CD4-positive, alpha-beta memory T cell (primary cell): ENCODE data around the gene SCP2. TPM values are rescaled to one million over a fixed set of nuclear protein-coding genes. Genes with fewer than 3 reads are reported as not detected.

ENCODE experiments used
- CTCF ChIA-PET: fragments of 350-600 bp; sonication (Branson Sonifier 250); formaldehyde crosslinking; loops from one replicate; lab custom pipeline; 2021; ENCODE audit warnings: inconsistent platforms; ENCODE audit not compliant: partially characterized antibody; lab: Charles Lee
- POLR2A ChIA-PET: fragments of 350-600 bp; sonication (Branson Sonifier 250); formaldehyde crosslinking; loops from one replicate; lab custom pipeline; 2021; ENCODE audit not compliant: partially characterized antibody; lab: Charles Lee
- DNase-seq, 5 donors: peaks; one replicate each; pipeline versions ENCODE4 v3.0.0 to v3.0.0-alpha.2; 2020 to 2022; ENCODE audit warnings: mixed read lengths in 1 of 5
- H3K27ac ChIP-seq: one replicate; pipeline ENCODE4 v1.7.0; 2013; ENCODE audit warnings: low read depth, low read length
- H3K27me3 ChIP-seq: 2 replicates; pipeline ENCODE4 v1.7.0; 2013; ENCODE audit warnings: mild to moderate bottlenecking, low read length, moderate library complexity; ENCODE audit not compliant: insufficient read depth
- H3K36me3 ChIP-seq: 2 replicates; pipeline ENCODE4 v1.7.0; 2013; ENCODE audit warnings: mild to moderate bottlenecking, low read length, moderate library complexity; ENCODE audit not compliant: insufficient read depth
- H3K4me1 ChIP-seq: 2 replicates; pipeline ENCODE4 v1.7.0; 2013; ENCODE audit warnings: mild to moderate bottlenecking, low read length, moderate library complexity; ENCODE audit not compliant: insufficient read depth
- H3K4me3 ChIP-seq, 2 donors: one replicate each; pipeline ENCODE4 v1.7.0; 2013; ENCODE audit warnings: low read length in 2 of 2, mild to moderate bottlenecking in 1 of 2
- H3K9me3 ChIP-seq, 2 donors: one replicate each; pipeline ENCODE4 v1.7.0; 2013; ENCODE audit warnings: low read length in 2 of 2, control low read depth in 1 of 2; ENCODE audit not compliant: control insufficient read depth in 1 of 2
- H3K27ac Mint-ChIP-seq, 7 donors: one replicate each; pipeline ENCODE4 v1.8.0; 2020 to 2021; ENCODE audit warnings: mixed read lengths in 7 of 7, mild to moderate bottlenecking in 6 of 7, inconsistent platforms in 3 of 7, moderate library complexity in 3 of 7
- H3K27me3 Mint-ChIP-seq, 2 donors: one replicate each; pipeline ENCODE4 v1.8.0; 2020 to 2021; ENCODE audit warnings: mixed read lengths in 2 of 2
- H3K36me3 Mint-ChIP-seq, 2 donors: one replicate each; pipeline ENCODE4 v1.8.0; 2020 to 2021; ENCODE audit warnings: mixed read lengths in 2 of 2, inconsistent platforms in 1 of 2, mild to moderate bottlenecking in 1 of 2
- H3K4me1 Mint-ChIP-seq, 4 donors: one replicate each; pipeline ENCODE4 v1.8.0; 2020 to 2021; ENCODE audit warnings: mixed read lengths in 4 of 4, mild to moderate bottlenecking in 1 of 4
- H3K4me3 Mint-ChIP-seq, 8 donors: one replicate each; pipeline ENCODE4 v1.8.0; 2020 to 2021; ENCODE audit warnings: mixed read lengths in 8 of 8, mild to moderate bottlenecking in 7 of 8, moderate library complexity in 6 of 8, inconsistent platforms in 3 of 8
- H3K9me3 Mint-ChIP-seq, 8 donors: one replicate each; pipeline ENCODE4 v1.8.0; 2020 to 2021; ENCODE audit warnings: mixed read lengths in 8 of 8, mild to moderate bottlenecking in 5 of 8, inconsistent platforms in 3 of 8, moderate library complexity in 1 of 8
- intact Hi-C: fragments of 100-400 bp; cut with micrococcal nuclease; formaldehyde crosslinking; loops from one replicate; pipeline ENCODE4 v1.15.1; 2023
- polyA plus RNA-seq, 2 donors: library from polyadenylated mRNA; unstranded; fragments of 300-500 nt; fragmentation: Illumina TruSeq; gene quantifications; one replicate each; pipeline ENCODE4 v1.2.3, GENCODE V29; 2021
- total RNA-seq, 2 experiments: library from RNA; stranded (reverse); gene quantifications; one replicate each; pipeline ENCODE4 v1.2.3, GENCODE V29; 2021

SCP2 gene
- total and polyA plus RNA-seq, 4 experiments from 2014 or later: 49.7 to 260 (median 98.8) TPM

- Histone ChIP-seq H3K27me3 (no peaks in the 10 kb centered on the region), H3K27ac (no peak overlapping the region), H3K4me1 (no peaks in the 10 kb centered on the region), H3K9me3 (no peaks in the 10 kb centered on the region), H3K4me3 (no peak overlapping the region), H3K36me3 (no peaks in the 10 kb centered on the region)
- Mint-ChIP-seq H3K27ac (no peak overlapping the region), H3K27me3 (no peaks in the 10 kb centered on the region), H3K4me1 (no peaks in the 10 kb centered on the region), H3K36me3 (no peaks in the 10 kb centered on the region), H3K4me3 (no peak overlapping the region), H3K9me3 (peaks cover 0 to 2% (median 0%) of the 10 kb centered on the region in 8 donors)
- DNase-seq: no peak
- intact Hi-C loops: no loop called here
- ChIA-PET POLR2A (no interaction called here), CTCF (interaction anchor here (0.5 kb wide), 1 partner anchor 52 kb away, joined by 3 read pairs; no protein-coding TSS in a partner anchor)
Measured at GRCh38 chr1:53087332-53088285, 160.5 kb downstream of the SCP2 start.

- intact Hi-C loops: no loop called here
- Mint-ChIP-seq H3K27ac (no peak overlapping the region), H3K27me3 (no peaks in the 10 kb centered on the region), H3K4me1 (no peaks in the 10 kb centered on the region), H3K36me3 (no peaks in the 10 kb centered on the region), H3K9me3 (peaks cover 0 to 2% (median 0%) of the 10 kb centered on the region in 8 donors), H3K4me3 (no peak overlapping the region)
- Histone ChIP-seq H3K27me3 (no peaks in the 10 kb centered on the region), H3K27ac (no peak overlapping the region), H3K4me3 (no peak overlapping the region), H3K36me3 (no peaks in the 10 kb centered on the region), H3K9me3 (no peaks in the 10 kb centered on the region), H3K4me1 (no peaks in the 10 kb centered on the region)
- ChIA-PET CTCF (no interaction called here), POLR2A (no interaction called here)
- no peak for DNase-seq
Measured at GRCh38 chr1:53088616-53089300, 161.7 kb downstream of the SCP2 start.

DNA sequence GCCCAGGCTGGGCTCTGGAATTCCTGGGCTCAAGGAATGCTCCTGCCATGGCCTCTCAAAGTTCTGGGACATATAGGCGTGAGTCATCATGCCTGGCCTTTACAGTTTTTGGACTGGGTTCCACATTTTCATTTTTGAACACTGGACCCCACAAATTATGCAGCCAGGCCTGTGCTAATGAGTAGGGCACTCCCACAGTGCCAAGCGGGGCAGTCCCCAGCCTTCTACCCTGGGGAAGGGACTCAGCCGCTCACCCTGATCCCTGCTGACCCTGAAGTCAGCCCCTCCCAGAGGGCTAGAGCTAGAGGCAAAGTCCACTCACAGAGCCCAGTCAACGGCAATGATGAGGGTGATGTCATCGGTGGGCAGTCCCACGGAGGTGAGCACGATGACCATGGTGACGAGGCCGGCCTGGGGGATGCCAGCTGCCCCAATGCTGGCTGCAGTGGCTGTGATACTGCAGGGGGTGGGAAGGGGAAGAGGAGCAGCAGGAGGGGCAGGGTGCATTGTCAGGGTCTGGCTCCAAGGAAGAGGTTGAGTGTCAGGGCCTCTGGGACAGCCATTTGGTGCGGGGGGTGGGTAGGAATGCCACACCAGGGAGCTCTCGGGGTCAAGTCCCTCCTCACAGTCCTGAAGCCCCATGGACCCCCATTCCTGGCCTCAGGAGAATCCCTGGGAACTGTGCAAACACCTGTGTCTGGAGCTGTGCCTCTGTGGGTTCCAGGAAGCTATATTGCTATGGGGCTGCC is 162.6 kb downstream of the SCP2 start:
- Histone ChIP-seq H3K36me3 (no peaks in the 10 kb centered on the region), H3K4me1 (no peaks in the 10 kb centered on the region), H3K27ac (no peak overlapping the region), H3K27me3 (no peaks in the 10 kb centered on the region), H3K4me3 (no peak overlapping the region), H3K9me3 (no peaks in the 10 kb centered on the region)
- no peak overlapping the region for H3K27ac Mint-ChIP-seq
- H3K36me3 Mint-ChIP-seq: no peaks in the 10 kb centered on the region
- peaks cover 0 to 2% (median 0%) of the 10 kb centered on the region in 8 donors for H3K9me3 Mint-ChIP-seq
- no peak overlapping the region for H3K4me3 Mint-ChIP-seq
- no peaks in the 10 kb centered on the region for H3K27me3 Mint-ChIP-seq
- intact Hi-C loops: no loop called here
- ChIA-PET POLR2A (no interaction called here), CTCF (no interaction called here)
- H3K4me1 Mint-ChIP-seq: no peaks in the 10 kb centered on the region
- DNase-seq: no peak

- H3K4me1 ChIP-seq: no peaks in the 10 kb centered on the region
- intact Hi-C loops: no loop called here
- peaks cover 0 to 2% (median 0%) of the 10 kb centered on the region in 8 donors for H3K9me3 Mint-ChIP-seq
- H3K27ac Mint-ChIP-seq: no peak overlapping the region
- no peak overlapping the region for H3K4me3 ChIP-seq
- no peak for DNase-seq
- no peaks in the 10 kb centered on the region for H3K27me3 ChIP-seq
- no peak overlapping the region for H3K4me3 Mint-ChIP-seq
- H3K36me3 Mint-ChIP-seq: no peaks in the 10 kb centered on the region
- H3K27me3 Mint-ChIP-seq: no peaks in the 10 kb centered on the region
- CTCF ChIA-PET: no interaction called here
- POLR2A ChIA-PET: no interaction called here
- no peaks in the 10 kb centered on the region for H3K4me1 Mint-ChIP-seq
- no peaks in the 10 kb centered on the region for H3K36me3 ChIP-seq
- no peaks in the 10 kb centered on the region for H3K9me3 ChIP-seq
- H3K27ac ChIP-seq: no peak overlapping the region
Measured at GRCh38 chr1:53090227-53091147, 163.4 kb downstream of the SCP2 start.

- Histone ChIP-seq H3K27ac (no peak overlapping the region), H3K4me1 (no peaks in the 10 kb centered on the region), H3K9me3 (no peaks in the 10 kb centered on the region), H3K27me3 (no peaks in the 10 kb centered on the region), H3K36me3 (no peaks in the 10 kb centered on the region), H3K4me3 (no peak overlapping the region)
- ChIA-PET POLR2A (no interaction called here), CTCF (no interaction called here)
- DNase-seq: no peak
- intact Hi-C loops: no loop called here
- H3K36me3 Mint-ChIP-seq: no peaks in the 10 kb centered on the region
- H3K9me3 Mint-ChIP-seq: peaks cover 0 to 2% (median 0%) of the 10 kb centered on the region in 8 donors
- H3K27ac Mint-ChIP-seq: no peak overlapping the region
- H3K27me3 Mint-ChIP-seq: no peaks in the 10 kb centered on the region
- H3K4me1 Mint-ChIP-seq: no peaks in the 10 kb centered on the region
- H3K4me3 Mint-ChIP-seq: no peak overlapping the region
Measured at GRCh38 chr1:53091841-53092645, 165.0 kb downstream of the SCP2 start.

GRCh38 chr1:53092659-53093450 is 165.8 kb downstream of the SCP2 start:
- Mint-ChIP-seq H3K36me3 (no peaks in the 10 kb centered on the region), H3K27ac (no peak overlapping the region), H3K27me3 (no peaks in the 10 kb centered on the region), H3K4me3 (no peak overlapping the region), H3K4me1 (no peaks in the 10 kb centered on the region), H3K9me3 (peaks cover 0 to 2% (median 0%) of the 10 kb centered on the region in 8 donors)
- H3K36me3 ChIP-seq: no peaks in the 10 kb centered on the region
- no peak overlapping the region for H3K27ac ChIP-seq
- no peaks in the 10 kb centered on the region for H3K9me3 ChIP-seq
- intact Hi-C loops: no loop called here
- DNase-seq: no peak
- ChIA-PET CTCF (no interaction called here), POLR2A (no interaction called here)
- no peaks in the 10 kb centered on the region for H3K27me3 ChIP-seq
- no peaks in the 10 kb centered on the region for H3K4me1 ChIP-seq
- H3K4me3 ChIP-seq: no peak overlapping the region
